GM19240 (cell line): ENCODE data around the gene VIPR1.
A peak's percentile ranks its signal among the peaks of the same experiment; 100 is the strongest.
"Not testable (repeated sequence)": the region's sequence is repeated elsewhere in the genome, so short reads cannot be mapped to it uniquely, and the experiment has no call there.

ENCODE experiments used
- DNase-seq: peaks from one replicate; pipeline ENCODE4 v3.0.0; 2011; ENCODE audit warnings: low spot score; ENCODE audit not compliant: insufficient read length

The VIPR1 gene

DNA sequence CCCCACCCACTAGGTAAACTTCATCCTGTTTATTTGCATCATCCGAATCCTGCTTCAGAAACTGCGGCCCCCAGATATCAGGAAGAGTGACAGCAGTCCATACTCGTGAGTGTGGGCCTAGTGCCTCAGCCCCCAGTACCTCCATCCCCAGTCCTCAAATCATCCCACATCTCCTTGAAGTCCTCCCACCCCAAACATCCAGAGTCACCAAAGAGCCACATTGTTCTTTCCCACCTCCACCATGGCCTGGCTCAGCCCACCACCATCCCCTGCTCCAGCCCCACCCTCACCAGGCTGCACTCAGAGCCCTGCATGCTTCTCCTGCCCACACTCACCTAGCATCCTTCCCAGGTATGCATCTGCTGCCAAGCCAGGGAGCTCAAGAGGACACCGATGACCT lies 29.8 kb downstream of the VIPR1 start:
- DNase-seq = no peak

DNA sequence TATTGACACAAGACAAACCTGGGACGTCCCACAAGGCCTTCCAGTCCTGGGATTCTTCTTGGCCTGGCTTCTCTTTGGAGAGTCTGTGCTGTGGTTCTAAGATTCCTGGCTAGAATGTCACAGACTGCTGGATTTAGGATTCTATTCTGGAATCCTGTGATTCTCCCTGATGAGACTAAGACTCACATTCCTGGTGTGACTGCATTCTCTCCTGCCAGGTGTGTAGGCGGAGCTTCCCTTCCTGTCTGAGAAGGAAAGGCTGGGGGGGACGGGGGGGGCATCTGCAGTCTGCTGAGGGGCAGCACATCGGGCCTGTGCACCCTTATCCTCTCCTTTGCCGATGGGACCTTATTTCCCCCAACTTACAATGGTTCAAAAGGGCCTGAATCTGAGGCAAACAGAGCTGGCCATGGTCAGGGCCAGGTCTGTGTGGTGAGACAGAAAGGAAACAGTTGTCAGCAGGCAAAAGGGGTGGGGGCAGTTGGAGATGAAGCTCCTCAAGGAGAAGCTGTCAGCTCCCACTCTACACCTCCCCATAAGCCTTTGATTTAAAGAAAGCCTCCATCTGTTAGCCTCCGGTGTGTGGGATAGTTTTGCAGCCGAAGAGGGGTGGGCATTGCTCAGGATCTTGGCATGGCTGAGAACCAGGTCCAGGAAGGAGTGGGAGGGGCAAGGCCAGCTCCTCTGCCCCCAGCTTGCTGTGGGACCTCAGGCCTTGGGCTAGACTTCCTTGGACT lies 30.9 kb downstream of the VIPR1 start:
- DNase-seq = no peak

DNA sequence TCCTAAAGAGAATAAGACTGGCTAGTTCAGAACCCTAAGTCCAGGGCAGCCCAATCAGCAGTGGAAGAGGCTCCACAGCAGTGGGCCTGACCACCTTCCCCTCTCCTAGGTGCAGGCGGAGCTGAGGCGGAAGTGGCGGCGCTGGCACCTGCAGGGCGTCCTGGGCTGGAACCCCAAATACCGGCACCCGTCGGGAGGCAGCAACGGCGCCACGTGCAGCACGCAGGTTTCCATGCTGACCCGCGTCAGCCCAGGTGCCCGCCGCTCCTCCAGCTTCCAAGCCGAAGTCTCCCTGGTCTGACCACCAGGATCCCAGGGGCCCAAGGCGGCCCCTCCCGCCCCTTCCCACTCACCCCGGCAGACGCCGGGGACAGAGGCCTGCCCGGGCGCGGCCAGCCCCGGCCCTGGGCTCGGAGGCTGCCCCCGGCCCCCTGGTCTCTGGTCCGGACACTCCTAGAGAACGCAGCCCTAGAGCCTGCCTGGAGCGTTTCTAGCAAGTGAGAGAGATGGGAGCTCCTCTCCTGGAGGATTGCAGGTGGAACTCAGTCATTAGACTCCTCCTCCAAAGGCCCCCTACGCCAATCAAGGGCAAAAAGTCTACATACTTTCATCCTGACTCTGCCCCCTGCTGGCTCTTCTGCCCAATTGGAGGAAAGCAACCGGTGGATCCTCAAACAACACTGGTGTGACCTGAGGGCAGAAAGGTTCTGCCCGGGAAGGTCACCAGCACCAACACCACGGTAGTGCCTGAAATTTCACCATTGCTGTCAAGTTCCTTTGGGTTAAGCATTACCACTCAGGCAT lies 33.7 kb downstream of the VIPR1 start:
- DNase-seq = peak; percentile 41

DNA sequence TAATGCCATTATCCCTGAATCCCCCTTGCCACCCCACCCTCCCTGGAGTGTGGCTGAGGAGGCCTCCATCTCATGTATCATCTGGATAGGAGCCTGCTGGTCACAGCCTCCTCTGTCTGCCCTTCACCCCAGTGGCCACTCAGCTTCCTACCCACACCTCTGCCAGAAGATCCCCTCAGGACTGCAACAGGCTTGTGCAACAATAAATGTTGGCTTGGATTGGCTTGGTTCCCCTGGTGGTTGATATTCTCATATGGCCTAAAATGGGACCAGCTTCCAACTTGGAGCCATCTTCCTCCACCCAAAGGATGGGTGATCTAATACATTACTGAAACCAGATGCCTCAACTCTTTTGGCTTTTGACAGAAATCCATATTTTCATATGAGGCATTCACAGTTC lies 34.9 kb downstream of the VIPR1 start:
- no peak for DNase-seq

DNA sequence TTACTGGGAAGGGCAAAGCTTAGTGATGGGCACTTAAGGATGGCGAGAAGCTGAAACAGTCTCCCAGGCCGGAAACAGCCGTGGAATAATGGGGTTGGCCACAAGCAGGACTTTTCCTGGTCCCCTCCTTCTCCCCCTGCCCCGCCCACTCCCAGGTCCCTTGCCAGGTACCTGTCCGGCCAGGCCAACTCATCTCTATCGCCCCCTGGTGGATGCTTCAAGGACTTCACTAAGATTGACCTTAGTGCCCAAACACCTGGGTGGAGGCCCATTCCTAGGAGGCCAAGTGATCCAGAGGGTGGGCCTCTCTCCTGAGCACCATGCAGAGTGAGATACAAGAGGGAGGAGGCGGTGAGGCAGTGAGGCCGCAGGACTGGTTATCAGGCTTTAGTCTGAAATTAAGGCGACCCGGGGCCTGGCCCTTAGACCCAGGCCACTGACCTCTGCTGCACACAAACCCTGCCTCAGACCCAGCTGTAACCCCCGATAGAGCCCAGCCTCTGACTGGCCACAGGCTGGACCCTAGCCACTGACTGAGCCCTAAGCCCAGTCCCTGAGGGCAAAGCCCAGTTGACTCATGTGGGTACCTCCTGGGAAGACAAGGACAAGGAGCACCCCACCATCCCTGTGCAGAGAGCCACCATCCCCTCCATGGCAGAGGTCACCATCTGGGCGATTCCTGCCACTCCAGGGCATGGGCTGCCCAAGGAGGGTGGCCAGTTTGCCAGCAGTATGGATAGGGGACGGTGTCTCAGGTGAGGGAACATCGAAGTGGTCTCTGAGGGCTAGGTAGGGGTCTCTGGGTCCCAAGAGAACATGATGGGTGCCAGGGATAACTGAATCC lies 37.6 kb downstream of the VIPR1 start:
- peak; percentile 86 for DNase-seq

DNA sequence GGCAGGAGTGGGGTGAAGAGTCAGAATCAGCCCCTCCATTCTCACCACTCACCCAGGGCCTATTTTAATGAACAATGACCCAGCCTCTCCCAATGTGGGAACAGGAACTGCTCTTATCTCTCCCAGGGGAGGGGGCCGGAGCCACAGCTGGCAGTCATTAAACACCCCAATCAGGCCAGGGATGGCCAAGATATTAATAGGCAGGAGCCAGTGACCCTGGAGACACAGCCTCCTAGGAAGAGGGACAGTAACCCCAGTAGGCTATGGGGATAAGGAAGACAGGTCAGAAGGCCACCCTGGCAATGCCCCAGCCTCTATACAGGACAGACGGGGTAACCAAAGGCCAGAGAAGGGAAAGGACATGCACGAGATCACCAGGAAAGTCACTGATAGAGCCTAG lies 38.6 kb downstream of the VIPR1 start:
- no peak for DNase-seq

DNA sequence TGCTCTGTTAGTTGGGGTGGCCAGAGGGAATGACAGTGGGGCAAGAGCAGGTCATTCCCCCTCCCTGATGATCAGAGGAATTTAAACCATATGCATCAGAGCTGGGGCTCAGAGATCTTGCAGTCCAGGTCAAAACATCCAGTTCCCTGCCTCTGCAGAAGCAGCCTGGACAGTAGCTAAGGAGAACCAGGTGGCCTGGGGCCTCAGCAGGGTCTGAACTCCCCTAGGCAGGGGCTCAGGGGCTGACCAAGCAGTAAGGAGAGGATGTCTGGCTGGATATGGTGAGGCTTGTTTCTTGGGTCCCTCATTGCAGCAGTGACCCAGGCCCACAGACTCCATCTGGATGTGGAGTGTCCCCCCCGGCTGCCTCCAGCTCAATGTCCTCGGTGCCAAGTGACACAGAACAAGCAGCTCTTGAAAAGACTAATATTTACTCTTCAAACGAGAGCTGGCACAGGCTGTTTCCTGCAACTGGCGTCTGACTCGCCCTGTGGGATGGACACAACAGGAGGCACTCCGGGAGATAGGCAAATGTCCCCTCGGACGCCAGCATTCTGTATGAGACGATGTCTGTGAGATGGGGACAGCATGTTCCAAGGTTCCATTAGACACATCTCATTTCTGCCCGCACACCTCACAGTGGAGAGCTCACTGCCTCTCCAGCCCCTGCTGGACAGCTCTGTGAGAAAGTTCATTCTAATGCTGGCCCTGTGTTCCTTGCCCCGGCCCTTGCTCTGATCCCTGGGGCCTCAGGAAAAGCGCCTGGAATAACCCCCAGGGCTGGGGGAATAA lies 42.2 kb downstream of the VIPR1 start:
- DNase-seq = no peak

DNA sequence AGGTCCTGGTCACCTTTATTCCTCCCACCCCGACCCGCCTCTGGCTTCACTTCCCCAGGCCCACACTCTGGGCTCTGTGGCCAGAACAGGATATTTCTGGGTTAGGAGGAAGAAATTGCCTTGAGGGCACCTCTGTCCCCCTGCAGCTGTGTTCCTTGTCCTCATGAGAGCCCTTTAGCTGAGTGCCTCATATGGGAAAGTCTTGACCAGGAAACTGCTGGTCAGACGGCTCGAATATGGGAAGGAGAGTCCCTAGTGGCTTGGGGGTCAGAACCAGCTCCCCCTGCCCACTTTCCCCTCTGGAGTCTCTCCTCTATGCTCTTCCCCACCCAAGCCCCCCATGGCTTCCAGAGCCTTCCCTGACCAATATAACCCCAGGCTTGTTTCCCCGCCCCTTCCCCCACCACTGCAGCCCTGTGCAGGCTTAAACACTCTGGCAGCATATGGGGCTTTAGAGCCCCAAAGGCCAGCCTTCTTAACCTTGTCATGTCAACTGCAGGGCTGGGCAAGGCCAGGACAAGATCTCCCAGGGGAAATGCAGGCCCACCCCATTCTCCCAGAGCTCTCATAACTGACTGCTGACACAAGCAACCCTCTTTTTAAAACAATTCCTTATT lies 42.9 kb downstream of the VIPR1 start:
- no peak for DNase-seq

DNA sequence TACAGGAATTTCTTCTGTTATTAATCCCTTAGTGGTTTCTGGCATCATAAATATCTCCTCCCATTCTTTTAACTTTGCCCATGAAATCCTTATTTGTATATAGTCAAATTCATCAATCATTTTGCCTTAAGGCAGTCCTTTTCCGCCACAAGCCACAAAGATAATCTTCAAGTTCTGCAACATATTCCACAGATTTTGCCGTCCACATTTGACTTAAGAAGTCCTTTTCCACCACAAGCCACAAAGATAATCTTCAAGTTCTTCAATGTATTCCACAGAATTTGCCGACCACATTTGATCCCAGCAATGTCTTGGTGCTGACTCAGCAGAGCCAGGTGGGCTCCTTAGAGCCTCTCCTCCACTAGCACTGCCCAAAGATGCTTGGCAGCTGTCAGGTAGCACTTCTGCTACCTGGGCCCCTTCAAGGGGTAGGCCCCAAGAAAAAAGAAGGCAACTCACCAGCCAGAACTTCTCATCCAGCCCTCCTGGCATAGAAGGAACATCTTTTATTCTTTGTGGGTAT lies 44.3 kb downstream of the VIPR1 start:
- no peak for DNase-seq

DNA sequence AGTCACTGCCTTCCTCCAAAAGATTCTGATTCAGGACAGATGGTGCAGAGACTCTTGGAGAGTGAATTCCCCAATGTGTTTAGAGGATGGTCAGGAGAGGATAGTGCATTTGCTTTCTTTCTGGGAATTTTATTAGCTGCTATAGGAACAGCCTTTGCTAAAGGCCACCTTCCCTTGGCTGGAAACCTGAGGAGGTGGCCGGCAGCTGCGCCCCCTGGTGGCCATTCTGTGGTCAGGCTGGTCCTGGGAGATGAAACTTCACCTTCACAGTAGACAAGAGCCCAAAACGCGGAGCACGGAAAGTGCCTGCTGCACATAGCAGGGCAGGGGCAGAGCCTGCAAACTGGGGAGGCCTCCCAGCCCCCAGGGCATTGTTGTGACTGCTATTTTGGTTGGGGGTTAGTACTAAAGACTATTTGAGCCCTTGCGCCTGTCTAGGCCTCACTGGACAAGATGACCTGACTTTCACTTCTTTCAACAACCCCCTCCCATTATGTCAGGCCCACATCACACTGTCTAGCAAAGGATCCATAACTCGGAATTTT lies 45.0 kb downstream of the VIPR1 start:
- peak; percentile 57 for DNase-seq

DNA sequence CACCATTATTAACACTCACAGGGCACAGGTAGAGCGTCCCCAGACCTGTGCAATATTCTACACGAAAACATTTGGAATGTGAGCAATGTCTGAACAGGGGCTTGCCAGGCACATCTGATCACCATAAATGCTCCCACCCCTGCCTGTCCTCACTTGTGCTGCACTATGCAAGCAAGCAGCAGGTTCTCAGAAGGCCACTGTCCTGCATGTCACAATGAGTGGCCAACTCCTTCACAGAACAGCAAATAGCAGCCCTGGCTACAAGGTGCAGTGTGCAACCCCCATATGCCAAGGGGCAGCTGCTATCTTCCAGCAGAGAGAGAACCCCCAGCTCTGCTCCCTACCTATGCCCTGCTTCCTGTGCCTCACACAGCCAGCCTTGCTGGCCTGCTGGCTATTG lies 46.7 kb downstream of the VIPR1 start:
- no peak for DNase-seq

DNA sequence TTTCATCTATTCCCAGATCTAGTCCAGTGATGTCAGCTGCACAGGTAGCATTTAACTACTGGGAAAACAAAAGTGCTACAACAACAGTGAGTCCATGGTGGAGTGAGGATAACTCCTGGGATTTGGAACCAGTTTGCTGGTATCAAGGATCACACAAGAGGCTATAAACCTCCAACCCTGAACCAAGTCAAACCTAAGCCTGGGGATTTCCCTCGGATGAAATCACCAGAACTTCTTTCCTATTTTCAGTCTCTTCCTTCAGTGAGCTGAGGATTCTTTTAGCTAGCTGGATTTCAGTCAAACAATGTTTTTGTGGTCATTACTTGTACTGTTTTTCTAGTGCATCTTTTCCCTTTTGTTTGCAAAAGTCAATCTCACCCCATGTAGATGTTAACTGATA lies 47.8 kb downstream of the VIPR1 start:
- DNase-seq = no peak

DNA sequence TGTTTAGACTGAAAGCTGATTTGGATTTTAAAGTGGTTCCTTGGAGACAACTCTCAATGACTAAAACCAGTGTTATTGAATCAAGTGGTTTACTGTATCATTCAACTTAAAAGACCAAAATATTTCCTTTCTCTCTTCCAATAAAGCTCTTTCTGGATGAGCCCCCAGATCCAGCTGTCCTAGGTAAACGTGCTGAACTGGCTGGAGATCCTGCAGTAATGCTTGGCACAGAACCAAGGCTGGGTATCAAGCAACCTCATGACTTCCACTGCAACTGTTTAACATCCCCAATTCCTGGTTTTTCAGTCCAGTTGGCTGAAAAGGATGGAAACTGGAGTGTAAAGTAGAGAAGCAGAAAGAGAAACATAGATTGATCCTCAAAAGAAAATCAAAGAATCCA lies 50.4 kb downstream of the VIPR1 start:
- DNase-seq = no peak

DNA sequence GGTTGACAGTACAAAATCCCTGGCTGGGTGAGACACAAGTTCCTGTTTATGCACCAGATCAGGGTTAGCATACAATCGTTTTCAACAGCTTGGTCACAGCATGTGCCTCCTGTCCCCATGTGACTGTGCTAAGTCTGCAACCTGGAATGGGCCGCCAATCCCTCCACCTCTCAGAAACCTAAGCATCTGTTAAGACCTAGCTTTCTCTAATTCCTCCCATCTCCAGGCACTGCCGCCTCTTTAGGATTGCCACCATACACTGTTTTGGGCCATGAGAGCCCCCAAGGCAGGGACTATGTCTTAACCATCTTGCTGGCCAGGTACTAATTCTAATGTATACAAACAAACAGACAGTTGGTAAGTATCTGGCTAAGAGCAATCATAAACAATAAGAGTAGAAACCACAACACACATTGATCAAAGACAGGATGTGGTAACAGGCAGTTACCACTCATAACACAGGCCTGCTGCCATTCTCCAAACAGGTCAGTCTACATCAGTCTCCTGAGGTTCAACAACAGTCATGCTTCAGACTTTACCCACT lies 53.7 kb downstream of the VIPR1 start:
- no peak for DNase-seq

DNA sequence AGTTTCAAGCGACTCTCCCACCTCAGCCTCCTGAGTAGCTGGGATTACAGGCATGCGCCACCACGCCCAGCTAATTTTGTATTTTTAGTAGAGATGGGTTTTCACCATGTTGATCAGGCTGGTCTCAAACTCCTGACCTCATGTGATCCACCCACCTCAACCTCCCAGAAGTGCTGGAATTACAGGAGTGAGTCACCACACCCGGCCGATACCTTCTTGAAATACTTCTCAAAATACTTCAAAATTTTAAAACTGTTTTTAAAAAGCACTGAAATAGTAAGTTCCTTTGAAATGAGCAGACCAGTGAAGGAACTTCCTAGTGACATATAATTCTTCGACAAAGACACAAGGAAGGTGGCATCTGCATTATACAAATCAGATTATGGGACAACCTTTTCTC lies 54.4 kb downstream of the VIPR1 start:
- not testable (repeated sequence) for DNase-seq

DNA sequence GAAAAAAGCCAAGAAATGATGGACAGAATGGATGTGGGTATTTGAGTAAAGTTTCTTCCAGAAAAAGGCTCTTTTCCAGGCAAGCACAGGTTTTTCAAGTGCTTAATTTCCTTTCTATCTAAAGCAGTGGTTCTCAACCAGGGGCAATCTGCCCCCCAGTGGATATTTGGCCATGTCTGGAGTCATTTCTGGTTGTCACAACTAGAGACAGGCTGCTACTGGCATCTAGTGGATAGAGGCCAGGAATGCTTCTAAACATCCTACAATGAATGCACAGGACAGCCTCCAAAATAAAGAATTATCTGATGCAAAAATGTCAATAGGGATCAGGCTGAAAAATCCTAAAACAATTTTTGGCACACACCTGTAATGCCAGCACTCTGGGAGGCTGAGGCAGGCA lies 55.4 kb downstream of the VIPR1 start:
- no peak for DNase-seq

DNA sequence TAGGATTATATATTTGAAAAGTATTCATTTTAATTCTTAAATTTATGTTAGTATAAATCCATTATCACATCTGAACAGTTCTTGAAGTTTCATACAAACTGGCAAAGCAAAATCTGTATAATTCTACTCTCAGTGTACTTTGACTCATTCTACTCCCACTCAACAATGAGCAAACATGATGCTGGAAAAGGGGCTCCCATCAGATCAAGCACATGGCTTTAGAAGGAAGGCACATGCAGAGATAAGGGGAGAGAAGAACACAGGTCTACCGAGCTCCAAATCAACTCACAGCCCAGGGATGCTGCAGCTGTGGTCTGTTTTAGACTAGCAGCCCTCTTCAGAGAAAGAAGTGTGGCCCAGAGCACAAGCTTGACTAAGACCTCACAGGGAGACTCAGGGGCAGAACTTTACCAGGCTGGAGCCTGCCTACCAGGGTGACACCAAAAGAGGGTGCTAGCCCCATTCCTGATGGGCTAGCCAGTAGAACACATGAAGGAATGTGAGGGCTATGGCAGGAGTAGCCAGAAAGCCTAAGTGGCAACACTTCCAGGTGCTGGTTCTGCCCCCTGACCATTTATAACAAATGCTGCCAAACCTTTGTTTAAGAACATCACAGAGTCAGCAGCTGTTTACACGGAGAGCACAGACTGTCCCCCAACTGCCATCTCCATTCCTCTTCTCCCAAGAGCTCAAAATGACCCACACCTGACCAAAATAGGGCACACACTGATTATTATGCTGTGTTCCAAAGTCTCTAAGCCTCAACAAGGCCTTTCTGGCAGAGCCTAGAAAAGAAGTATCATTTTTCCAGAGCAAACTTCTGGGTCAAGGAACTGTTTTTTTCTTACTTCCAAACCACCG lies 59.8 kb downstream of the VIPR1 start:
- DNase-seq = no peak

DNA sequence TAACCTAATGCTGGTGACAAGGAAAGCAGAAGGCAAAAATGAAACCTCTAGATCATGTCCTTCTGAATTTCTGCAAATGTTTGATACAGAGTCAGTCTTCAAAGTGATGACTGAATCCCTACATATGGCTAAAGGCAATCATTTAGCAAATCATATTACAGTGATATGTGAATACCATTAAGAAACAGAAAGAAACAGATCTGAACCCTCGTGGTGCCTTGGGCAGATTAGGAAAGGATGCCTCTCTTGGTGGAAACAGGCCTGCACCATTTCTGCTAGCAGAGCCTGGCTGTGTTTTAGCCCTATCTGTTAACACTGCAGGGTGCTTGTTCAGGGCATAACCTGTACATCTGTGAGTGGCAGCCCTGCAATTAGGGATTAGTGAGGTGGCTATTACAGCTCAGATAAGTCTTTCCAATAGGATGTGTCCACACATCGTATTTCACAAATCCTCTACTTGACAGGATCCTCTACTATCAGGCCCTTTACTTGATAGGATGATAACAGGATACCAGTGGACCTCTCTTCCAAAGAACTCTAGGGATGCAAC lies 67.2 kb downstream of the VIPR1 start:
- DNase-seq = no peak

DNA sequence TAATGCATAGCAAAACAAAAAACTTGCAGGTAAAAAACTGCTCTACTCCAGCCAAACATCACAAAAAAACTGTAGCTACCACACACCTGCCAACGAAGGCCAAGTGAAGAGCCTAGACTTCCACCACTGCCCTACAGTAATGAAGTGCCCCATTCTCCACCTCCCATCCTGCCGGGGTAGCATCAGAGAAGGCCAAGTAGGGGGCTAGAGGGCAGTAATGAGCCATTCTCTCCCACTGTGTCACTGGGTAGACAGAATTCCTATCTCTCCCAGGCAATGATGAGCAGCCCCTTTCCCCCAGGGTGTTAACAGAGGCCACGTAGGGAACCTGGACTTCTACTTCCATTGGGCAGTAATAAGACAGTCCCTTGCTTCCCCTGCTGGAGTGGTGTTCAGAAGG lies 69.8 kb downstream of the VIPR1 start:
- no peak for DNase-seq
